Activated CD8-positive, alpha-beta T cell treated with anti-CD3 and anti-CD28 coated beads for 36 hours (primary cell): ENCODE results near the gene HOXC9. TPM values are rescaled to one million over a fixed set of nuclear protein-coding genes. Genes with fewer than 3 reads are reported as not detected.

ENCODE experiments used
- ATAC-seq: fragments of 200-7000 bp; cut with Tn5 transposase; one replicate; pipeline ENCODE4 v1.10.0; 2021; ENCODE audit warnings: mild to moderate bottlenecking, moderate library complexity
- CTCF ChIA-PET: fragments of 350-600 bp; sonication (Branson Sonifier 250); formaldehyde crosslinking; loops from one replicate; lab custom pipeline; 2021; ENCODE audit warnings: antibody characterized with exemption; lab: Charles Lee
- POLR2A ChIA-PET: fragments of 350-600 bp; sonication (Branson Sonifier 250); formaldehyde crosslinking; loops from one replicate; lab custom pipeline; 2021; ENCODE audit warnings: antibody characterized with exemption; lab: Charles Lee
- DNase-seq: peaks from one replicate; pipeline ENCODE4 v3.0.0-alpha.2; 2020
- H3K27ac Mint-ChIP-seq: one replicate; pipeline ENCODE4 v1.8.0; 2021; ENCODE audit warnings: mild to moderate bottlenecking, mixed read lengths
- H3K27me3 Mint-ChIP-seq: one replicate; pipeline ENCODE4 v1.8.0; 2021; ENCODE audit warnings: mixed read lengths
- H3K36me3 Mint-ChIP-seq: one replicate; pipeline ENCODE4 v1.8.0; 2021; ENCODE audit warnings: low read depth, mixed read lengths
- H3K4me1 Mint-ChIP-seq: one replicate; pipeline ENCODE4 v1.8.0; 2021; ENCODE audit warnings: low read depth, mixed read lengths
- H3K4me3 Mint-ChIP-seq: one replicate; pipeline ENCODE4 v1.8.0; 2021; ENCODE audit warnings: mild to moderate bottlenecking, moderate library complexity, mixed read lengths
- H3K9me3 Mint-ChIP-seq: one replicate; pipeline ENCODE4 v1.8.0; 2021; ENCODE audit warnings: mixed read lengths
- CTCF ChIP-seq: fragments of 200-600 bp; IDR thresholded peaks from one replicate; pipeline ENCODE4 v1.8.0; 2022; ENCODE audit warnings: antibody characterized with exemption, mild to moderate bottlenecking
- intact Hi-C: fragments of 100-400 bp; cut with micrococcal nuclease; formaldehyde crosslinking; loops from one replicate; pipeline ENCODE4 v1.10.0; 2022
- total RNA-seq, 2 experiments: library from RNA; stranded (reverse); gene quantifications; one replicate each; pipeline ENCODE4 v1.2.3, GENCODE V29; 2021

Gene HOXC9
- total RNA-seq, 2 experiments from 2014 or later, result not detected

GRCh38 chr12:53997204-53998109 is 2.5 kb upstream of the HOXC9 start:
- TF ChIP-seq CTCF, result no peak
- intact Hi-C loops, result no loop called here
- peaks cover 2% of the 10 kb centered on the region for H3K36me3 Mint-ChIP-seq
- POLR2A ChIA-PET, result interaction anchor here (2.5 kb wide), 1 partner anchor 36 kb away, joined by 7 read pairs; no protein-coding TSS in a partner anchor
- no peak for ATAC-seq
- no peak for DNase-seq
- peaks cover 86% of the 10 kb centered on the region for H3K27me3 Mint-ChIP-seq
- H3K9me3 Mint-ChIP-seq, result no peaks in the 10 kb centered on the region
- H3K4me3 Mint-ChIP-seq, result no peak overlapping the region
- peaks cover 34% of the 10 kb centered on the region for H3K4me1 Mint-ChIP-seq
- H3K27ac Mint-ChIP-seq, result no peak overlapping the region
- CTCF ChIA-PET, result interaction anchor here (0.8 to 6.7 kb wide), 8 partner anchors 8 to 254 kb away, joined by 3 to 58 read pairs (median 6); partner anchors contain the start of genes HOXC10 and HOXC5

GRCh38 chr12:53998110-53998899 is 1.7 kb upstream of the HOXC9 start:
- Mint-ChIP-seq H3K4me1 (peaks cover 32% of the 10 kb centered on the region), H3K9me3 (no peaks in the 10 kb centered on the region), H3K27ac (no peak overlapping the region), H3K27me3 (peaks cover 87% of the 10 kb centered on the region), H3K36me3 (peaks cover 2% of the 10 kb centered on the region), H3K4me3 (no peak overlapping the region)
- ChIA-PET CTCF (interaction anchor here (0.7 to 6.7 kb wide), 6 partner anchors 8 to 217 kb away, joined by 3 to 58 read pairs (median 8); partner anchors contain the start of genes HOXC10 and HOXC5), POLR2A (interaction anchor here (2.5 kb wide), 1 partner anchor 37 kb away, joined by 7 read pairs; no protein-coding TSS in a partner anchor)
- intact Hi-C loops, result no loop called here
- ATAC-seq, result no peak
- no peak for DNase-seq
- no peak for TF ChIP-seq CTCF

GRCh38 chr12:53998900-53999236 is 1.1 kb upstream of the HOXC9 start:
- ATAC-seq, result no peak
- Mint-ChIP-seq H3K27me3 (peaks cover 86% of the 10 kb centered on the region), H3K27ac (no peak overlapping the region), H3K9me3 (no peaks in the 10 kb centered on the region), H3K4me1 (peaks cover 31% of the 10 kb centered on the region), H3K36me3 (peaks cover 2% of the 10 kb centered on the region), H3K4me3 (no peak overlapping the region)
- no peak for DNase-seq
- TF ChIP-seq CTCF, result no peak
- ChIA-PET CTCF (interaction anchor here (0.7 to 6.7 kb wide), 7 partner anchors 9 to 216 kb away, joined by 3 to 58 read pairs (median 8); partner anchors contain the start of genes HOXC10 and HOXC5), POLR2A (interaction anchor here (2.5 kb wide), 1 partner anchor 38 kb away, joined by 7 read pairs; no protein-coding TSS in a partner anchor)
- intact Hi-C loops, result no loop called here

- no peaks in the 10 kb centered on the region for H3K9me3 Mint-ChIP-seq
- peaks cover 85% of the 10 kb centered on the region for H3K27me3 Mint-ChIP-seq
- intact Hi-C loops, result no loop called here
- no peak overlapping the region for H3K27ac Mint-ChIP-seq
- no peaks in the 10 kb centered on the region for H3K36me3 Mint-ChIP-seq
- DNase-seq, result peak; percentile 55
- peak overlapping the region; percentile 43 for H3K4me3 Mint-ChIP-seq
- no peak for ATAC-seq
- CTCF ChIA-PET, result interaction anchor here (0.7 to 6.7 kb wide), 11 partner anchors 9 to 224 kb away, joined by 3 to 58 read pairs (median 6); partner anchors contain the start of genes HOXC10, HOXC5 and HOXC8
- TF ChIP-seq CTCF, result no peak
- POLR2A ChIA-PET, result interaction anchor here (0.6 to 1.6 kb wide), 2 partner anchors 14 to 44 kb away, joined by 3 to 9 read pairs; partner anchors contain the start of gene HOXC10
- peaks cover 26% of the 10 kb centered on the region for H3K4me1 Mint-ChIP-seq
Measured at GRCh38 chr12:53999559-54000115, 324 bp upstream of the HOXC9 start.
